ENCODE data around the gene LYPD4.
"Not testable (repeated sequence)": the region's sequence is repeated elsewhere in the genome, so short reads cannot be mapped to it uniquely, and the experiment has no call there.

The LYPD4 gene

DNA sequence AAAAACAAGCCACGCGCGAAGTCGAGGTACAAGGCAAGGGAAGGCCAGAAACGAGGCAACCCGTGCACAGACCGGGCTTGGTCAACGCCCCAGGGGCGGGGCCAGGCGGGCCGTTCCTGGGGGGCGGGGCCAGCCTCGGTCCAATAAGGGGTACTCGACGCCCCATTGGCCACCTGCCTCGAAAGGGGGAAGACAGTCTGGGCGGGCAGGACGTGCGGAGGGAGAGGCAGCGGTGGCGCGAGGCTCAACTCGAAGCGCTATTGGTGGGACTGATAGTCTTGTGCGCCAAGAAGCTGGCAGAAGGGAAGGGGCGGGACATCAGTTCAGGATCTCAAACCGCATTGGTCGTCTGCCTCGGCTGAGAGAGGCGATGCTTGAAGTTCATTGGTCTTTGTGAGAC lies at the start of gene LYPD4:
Gene LYPD4 (minus strand): TSS at position 83 of the 400 bp plus-strand sequence. CDS start 5,398 bp downstream, outside the sequence.
- DNase-seq, result no peak

- no peak for DNase-seq
Observed at GRCh38 chr19:41893899-41894298, 49.4 kb upstream of the LYPD4 start.

DNA sequence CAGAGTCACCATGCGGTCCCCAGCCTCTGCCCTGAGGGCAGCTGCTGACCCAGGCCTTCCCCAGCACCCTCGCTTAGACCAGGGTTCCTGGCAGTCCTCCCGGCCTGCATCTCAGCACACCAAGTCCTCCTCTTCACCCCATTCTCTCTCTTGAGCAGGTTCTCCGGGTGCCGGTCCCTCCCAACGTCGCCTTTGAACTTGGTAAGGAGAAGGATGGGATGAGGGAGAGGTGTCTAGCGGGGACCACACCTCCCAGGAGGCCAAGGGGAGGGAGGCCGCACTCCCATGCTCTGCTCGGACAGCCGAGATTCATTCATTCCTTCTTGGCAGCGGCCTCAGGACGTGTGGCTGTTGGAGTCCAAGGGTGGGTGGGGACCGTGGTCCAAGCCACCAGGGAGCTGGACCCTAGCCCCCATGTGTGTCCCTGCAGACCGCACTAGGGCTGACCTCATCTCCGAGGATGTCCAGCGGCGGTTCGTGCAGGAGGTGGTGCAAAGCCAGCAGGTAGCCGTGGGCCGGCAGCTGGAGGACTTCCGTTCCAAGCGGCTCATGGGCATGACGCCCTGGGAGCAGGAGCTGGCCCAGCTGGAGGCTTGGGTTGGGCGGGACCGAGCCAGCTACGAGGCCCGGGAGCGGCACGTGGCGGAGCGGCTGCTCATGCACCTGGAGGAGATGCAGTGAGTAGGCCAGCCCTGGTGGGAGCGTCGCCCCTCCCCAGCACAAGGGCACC lies 47.9 kb upstream of the LYPD4 start:
- no peak for DNase-seq

DNA sequence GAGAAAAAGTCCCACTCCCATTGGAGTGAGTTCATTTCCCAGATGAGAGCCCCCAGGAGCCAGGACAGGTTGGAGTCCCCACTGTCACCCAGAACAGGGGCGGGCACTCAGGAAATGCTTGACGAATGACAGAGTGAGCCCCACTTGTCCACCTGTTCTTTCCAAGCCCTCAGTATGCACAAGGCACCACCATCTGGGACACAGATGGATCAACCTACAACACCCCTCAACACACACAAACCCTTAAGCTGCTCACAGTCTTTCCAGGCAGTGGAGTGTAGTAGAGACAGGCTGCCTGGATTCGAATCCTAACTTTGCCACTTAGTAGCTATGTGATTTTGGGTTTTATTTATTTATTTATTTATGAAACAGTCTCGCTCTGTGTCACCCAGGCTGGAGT lies 46.5 kb upstream of the LYPD4 start:
- DNase-seq, result no peak

DNA sequence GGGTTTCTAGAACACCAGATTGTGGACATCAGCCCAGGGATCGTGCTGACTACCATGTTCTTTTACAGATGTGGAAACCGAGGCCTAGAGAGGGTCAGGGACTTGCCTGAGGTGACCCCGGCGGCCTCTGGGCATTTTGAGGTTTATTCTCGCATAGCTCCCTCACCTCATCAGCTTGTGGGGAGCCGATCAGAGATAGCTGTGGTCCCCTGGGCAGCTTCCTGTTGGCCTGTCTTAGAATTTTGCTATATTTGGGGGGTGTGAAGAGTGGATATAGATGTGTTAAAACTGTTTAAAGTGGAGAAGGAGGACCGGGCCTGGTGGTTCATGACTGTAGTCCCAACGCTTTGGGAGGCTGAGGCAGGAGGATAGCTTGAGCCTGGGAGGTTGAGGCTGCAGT lies 45.4 kb upstream of the LYPD4 start:
- DNase-seq, result no peak

GRCh38 chr19:41888926-41889325 lies 44.4 kb upstream of the LYPD4 start:
- no peak for DNase-seq

- DNase-seq, result no peak
Observed at GRCh38 chr19:41887711-41888382, 43.4 kb upstream of the LYPD4 start.

DNA sequence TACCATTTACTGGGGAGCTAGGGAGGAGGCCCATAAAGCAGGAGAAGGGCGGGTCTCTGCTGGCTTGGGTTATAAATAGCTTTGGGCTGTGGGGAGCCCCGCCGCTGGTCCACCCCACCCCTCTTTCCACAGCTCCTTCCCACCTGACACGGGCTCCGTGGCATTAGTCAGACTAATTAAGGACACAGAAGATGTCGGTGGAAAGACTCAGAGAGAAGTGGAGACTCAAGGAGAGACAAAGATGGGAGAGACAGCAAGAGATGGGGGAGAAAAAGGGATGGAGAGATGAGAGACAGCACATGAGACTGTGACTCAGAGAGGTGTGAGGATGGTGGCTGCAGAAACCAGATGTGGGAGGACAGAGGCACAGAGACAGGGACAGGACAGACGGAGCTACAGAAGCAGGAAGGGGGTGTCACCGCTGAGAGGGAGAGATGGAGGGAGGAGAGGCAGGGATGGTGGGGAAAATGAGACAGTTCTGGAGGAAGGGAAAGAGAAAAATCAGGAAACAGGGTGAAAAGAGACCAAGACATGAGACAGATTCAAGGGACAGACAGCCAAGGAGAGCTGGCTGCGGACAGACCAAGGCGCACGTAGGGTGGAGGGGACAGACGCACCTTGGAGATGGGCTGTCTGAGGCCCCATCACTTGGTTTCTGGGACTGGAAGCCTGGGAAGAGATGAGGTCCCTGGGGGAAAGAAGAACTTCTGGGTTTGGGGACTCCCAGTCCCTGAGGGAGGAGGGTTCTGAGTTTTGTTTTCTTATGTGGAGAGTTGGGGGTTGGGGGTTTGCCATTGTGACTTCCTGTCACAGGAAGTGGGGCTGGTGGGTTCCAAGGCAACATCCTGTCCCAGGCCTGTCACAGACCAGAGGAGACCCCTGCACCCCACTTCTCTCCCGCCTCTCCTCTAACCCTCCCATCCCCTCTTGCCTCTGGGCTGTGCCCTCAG lies 42.6 kb upstream of the LYPD4 start:
- DNase-seq, result no peak

GRCh38 chr19:41883821-41884733 lies 39.6 kb upstream of the LYPD4 start:
- DNase-seq, result peak; percentile 85

- no peak for DNase-seq
Observed at GRCh38 chr19:41883463-41883820, 39.0 kb upstream of the LYPD4 start.

GRCh38 chr19:41882568-41883462 lies 38.3 kb upstream of the LYPD4 start, which contains the start of gene ARHGEF1:
TSS of gene ARHGEF1 (plus strand) at chr19:41883184. CDS start at chr19:41888083, 4,899 bp downstream.
- DNase-seq, result no peak

DNA sequence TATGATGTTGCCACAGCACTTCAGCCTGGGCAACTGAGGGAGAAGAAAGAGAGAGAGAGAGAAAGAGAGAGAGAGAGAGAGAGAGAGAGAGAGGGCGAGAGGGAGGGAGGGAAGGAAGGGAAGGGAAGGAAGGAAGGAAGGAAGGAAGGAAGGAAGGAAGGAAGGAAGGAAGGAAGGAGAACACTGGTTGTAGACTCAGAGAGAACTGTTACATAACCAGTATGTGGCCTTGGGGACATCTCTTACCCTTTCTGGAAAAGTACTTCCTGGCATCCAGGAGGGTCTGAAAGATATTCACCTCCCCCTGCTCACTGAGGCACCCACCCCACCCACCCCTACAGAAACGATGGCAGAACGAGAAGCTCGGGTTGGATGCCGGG lies 35.8 kb upstream of the LYPD4 start:
- DNase-seq, result no peak

GRCh38 chr19:41879670-41880328 lies 35.3 kb upstream of the LYPD4 start:
- DNase-seq, result no peak

DNA sequence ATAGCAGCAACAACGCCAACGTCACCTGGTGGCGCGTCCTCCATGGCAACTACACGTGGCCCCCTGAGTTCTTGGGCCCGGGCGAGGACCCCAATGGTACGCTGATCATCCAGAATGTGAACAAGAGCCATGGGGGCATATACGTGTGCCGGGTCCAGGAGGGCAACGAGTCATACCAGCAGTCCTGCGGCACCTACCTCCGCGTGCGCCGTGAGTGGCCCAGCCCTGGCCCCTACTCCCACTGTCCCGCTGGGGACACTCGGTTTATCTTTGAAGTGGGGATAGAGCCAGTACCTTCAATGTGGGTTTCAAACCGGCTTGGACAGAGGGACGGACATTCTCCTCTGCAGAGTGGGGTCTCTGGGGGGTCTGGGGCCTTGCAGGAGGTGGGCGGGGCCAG lies 34.6 kb upstream of the LYPD4 start:
- DNase-seq, result no peak

- DNase-seq, result no peak
Observed at GRCh38 chr19:41877916-41878905, 33.7 kb upstream of the LYPD4 start.

DNA sequence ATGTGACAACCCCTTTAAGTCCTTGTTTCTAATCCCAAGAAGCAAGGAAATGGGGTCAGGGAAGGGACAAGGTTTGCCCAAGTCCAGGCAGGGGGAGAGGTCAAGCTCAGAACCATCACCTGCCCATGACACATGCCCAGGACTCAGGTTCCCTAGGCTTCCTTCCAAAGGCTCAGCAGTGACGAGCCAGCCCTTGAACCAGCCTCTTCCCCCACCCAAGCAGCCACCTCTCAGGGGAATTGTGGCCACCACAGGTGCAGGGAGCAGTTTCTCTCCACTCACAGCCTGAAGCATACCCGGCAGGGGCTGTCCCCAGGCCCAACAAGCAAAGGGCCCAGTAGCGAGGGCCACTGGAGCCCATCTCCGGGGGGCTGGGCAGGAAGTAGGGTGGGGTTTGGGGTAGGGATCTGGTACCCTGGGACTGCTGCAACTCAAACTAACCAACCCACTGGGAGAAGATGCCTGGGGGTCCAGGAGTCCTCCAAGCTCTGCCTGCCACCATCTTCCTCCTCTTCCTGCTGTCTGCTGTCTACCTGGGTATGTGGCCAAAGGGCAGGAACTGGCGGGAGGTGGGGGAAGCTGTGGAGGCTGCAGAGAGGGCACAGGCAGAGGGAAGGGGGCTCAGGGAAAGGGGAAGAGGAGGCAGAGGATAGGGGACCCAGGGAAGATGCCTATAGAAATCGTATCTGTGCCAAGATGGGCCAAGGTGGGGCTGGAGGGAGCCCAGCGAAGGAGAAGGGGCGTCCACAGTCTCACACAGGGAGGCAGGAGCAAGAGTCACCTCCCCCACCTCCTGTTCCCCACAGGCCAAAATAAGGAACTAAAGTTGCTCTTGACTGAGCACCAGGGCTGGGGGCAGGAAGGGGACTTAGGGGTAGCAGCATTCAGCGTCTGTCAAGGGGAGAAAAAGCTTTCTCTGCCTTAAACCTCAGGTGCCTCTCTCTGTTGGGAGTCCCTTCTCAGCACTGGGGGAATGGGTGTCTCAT lies 32.7 kb upstream of the LYPD4 start, which contains the start of gene CD79A:
Gene CD79A (plus strand): TSS at position 433 of the 986 bp plus-strand sequence. CDS start 26 bp downstream, at position 459.
- DNase-seq, result no peak

DNA sequence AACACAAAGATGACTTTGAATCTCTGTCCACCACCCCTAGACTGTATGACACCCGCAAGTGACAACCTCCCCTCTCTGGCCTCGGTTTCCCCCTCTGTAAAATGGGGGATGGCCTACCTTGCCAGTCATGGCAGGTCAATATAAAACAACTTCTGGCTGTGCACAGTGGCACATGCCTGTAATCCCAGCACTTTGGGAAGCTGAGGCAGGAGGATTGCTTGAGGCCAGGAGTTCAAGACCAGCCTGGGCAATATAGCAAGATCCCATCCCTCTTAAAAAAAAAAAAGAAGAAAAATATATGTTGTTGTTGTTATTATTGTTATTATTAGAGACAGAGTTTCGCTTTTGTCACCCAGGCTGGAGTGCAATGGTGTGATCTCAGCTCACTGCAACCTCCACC lies 31.5 kb upstream of the LYPD4 start:
- not testable (repeated sequence) for DNase-seq

Data from NCI-H1694 (cell line).